Ureter (tissue), 1 donor: ENCODE results near the gene UBD. TPM values are rescaled to one million over a fixed set of nuclear protein-coding genes. Genes with fewer than 3 reads are reported as not detected.
A peak's percentile ranks its signal among the peaks of the same experiment; 100 is the strongest.

Experiments
- DNase-seq: peaks from one replicate; pipeline ENCODE4 v3.0.0-alpha.2; 2020; ENCODE audit warnings: low spot score
- total RNA-seq: library from RNA; stranded (reverse); gene quantifications from one replicate; pipeline ENCODE4 v1.2.4, GENCODE V29; 2023
- donor health status: DM: yes; HTN: yes; CAD: no.

Gene UBD
- total RNA-seq, 1 donor from 2014 or later, result 8.8 TPM

DNA sequence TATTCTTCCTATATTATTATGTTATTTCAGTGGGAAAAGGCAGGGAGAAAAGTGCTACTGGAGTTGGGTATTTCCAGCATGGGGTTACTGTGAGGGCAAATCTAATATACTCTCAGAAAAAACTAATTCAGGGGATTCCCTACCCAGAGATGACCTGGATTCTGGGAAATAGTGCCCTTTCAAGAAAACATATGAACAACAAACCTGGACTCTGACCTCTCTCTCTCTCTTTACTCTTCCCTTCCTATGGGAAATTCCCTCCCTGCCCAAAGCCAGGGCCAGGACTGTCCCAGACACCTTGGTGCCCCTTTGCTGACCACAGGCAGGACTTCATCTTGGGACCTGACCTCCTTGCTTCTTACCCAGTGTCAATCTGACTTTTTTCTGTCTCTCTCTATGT lies 1.6 kb upstream of the UBD start:
- no peak for DNase-seq

DNA sequence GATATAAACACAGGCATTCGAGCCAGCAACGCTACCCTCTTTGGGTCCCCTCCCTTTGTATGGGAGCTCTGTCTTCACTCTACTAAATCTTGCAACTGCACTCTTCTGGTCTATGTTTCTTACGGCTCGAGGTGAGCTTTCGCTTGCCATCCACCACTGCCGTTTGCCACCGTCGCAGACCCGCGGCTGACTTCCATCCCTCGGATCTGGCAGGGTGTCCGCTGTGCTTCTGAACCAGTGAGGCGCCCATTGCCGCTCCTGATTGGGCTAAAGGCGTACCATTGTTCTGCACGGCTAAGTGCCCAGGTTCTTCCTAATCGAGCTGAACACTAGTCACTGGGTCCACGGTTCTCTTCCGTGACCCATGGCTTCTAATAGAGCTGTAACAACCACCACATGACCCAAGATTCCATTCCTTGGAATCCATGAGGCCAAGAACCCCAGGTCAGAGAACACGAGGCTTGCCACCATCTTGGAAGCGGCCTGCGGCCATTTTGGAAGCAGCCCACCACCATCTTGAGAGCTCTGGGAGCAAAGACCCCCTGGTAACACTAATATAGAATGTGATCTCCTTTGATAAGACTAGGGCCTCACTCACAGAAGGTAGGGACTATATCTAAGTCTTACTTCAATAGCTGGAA lies 973 bp downstream of the UBD start:
- no peak for DNase-seq

DNA sequence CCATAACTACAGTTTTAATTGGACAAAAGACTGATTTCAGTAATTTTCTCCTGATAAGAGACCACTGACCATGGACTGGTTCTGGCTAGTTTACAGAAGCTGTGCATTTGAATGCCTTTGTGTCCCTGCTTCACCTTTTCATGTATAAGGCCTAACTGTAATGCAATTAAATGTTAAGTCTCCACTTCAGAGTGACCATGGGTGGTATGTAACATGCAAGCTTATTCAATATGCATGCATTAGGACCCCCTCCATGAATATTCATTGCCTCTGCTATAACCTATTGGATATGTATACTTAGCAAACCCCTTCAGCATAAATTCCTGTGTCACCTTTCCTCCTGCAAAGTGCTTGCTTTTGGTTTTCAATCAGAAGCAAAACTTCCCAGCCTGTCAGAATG lies 2.2 kb downstream of the UBD start:
- DNase-seq, result no peak

DNA sequence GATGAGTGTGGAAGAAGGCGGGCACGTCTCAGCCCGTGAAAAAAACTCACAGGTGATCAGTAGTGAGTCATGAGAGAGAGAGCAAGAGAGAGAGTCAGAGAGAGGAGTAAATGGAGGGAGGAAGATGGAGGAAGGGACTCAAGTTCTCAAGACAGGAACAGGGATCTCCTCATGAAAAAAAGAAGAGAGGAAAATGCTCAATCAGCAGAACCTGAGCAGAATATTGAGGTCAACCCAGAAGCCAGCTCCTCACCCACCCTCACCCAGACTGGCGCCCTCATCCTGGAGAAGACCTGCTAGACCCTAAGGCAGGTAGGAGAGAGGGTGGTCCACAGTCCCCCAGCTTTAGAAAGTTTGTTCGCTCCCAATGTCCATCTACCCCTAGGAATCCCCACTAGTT lies 4.8 kb downstream of the UBD start:
- no peak for DNase-seq

DNA sequence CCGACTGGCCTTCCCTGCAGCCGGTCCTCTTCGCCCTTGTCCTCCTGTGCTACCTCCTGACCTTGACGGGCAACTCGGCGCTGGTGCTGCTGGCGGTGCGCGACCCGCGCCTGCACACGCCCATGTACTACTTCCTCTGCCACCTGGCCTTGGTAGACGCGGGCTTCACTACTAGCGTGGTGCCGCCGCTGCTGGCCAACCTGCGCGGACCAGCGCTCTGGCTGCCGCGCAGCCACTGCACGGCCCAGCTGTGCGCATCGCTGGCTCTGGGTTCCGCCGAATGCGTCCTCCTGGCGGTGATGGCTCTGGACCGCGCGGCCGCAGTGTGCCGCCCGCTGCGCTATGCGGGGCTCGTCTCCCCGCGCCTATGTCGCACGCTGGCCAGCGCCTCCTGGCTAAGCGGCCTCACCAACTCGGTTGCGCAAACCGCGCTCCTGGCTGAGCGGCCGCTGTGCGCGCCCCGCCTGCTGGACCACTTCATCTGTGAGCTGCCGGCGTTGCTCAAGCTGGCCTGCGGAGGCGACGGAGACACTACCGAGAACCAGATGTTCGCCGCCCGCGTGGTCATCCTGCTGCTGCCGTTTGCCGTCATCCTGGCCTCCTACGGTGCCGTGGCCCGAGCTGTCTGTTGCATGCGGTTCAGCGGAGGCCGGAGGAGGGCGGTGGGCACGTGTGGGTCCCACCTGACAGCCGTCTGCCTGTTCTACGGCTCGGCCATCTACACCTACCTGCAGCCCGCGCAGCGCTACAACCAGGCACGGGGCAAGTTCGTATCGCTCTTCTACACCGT lies 6.1 kb downstream of the UBD start:
- DNase-seq, result peak; percentile 63

DNA sequence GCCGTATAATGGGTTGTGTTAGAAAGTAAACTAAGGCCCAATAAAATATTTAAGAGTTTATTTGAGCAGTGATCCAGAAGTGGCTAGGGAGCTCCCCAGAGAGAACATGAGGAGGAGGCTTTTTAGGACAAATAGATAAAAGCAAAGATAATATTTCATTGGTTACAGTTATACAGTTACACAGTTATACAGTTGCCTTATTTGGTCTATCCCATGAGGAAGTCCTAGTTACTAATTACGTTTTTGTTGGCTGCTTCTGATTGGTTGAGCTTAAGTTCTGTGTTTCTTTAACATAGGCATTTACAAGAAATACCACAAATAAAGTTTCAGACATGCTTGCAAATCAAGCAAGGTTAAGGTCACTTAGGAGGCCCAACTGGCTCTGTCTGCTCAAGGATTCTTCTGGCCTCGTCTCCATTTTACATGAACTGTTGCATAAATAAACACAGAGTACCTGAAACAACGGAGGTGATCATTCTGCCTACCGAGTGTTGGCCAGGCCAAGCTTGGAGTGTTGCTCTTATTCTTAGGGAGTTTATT lies 7.0 kb downstream of the UBD start:
- no peak for DNase-seq

DNA sequence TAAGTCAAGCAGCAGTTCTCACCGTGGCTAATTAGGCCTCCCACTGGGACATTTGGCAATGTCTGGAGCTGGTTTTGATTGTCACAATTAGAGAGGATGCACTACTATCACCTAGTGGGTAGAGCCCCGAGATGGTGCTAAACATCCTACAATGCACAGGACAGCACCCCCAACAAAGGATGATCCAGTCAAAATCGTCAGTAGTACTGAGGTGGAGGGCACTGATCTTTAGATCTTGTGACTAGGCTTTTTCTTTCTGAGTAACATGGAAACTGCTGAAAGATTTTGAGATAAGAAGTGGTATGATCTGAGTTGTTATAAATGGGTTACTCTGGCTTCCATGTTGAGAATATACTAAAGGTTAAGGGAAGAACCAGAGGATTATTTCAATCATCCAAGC lies 12.0 kb downstream of the UBD start:
- DNase-seq, result no peak

DNA sequence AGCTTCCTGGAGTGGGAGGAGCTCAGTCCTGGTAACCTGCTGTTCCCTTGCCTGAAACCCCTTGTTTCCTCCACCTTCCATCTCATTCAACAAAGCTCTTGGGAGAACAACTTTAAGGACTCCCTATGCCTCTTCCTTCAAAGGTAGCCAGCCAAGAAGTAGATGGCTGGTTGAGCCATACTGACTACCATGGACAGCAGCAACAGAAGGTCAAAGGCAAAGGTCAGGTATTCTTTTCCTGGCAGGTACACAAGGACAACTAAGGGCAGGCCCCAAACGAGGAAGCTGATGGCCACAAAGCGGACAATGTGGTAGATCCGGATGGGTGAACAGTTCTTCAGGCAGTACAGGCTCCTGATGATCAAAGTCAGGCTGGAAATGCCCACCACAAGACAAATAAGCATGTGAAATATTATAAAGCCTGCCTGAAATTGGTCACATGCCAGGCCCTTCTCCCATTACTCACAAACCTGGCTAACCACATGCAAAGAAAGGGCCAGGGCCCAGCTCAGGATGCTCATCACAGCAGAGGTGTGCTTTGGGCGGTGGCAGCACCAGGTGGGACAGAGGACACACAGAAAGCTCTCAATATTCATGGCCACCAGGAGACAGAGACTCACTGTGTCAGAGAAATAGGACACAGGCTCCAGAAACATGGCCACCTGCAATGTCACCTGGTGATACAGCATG lies 21.7 kb downstream of the UBD start:
- no peak for DNase-seq

DNA sequence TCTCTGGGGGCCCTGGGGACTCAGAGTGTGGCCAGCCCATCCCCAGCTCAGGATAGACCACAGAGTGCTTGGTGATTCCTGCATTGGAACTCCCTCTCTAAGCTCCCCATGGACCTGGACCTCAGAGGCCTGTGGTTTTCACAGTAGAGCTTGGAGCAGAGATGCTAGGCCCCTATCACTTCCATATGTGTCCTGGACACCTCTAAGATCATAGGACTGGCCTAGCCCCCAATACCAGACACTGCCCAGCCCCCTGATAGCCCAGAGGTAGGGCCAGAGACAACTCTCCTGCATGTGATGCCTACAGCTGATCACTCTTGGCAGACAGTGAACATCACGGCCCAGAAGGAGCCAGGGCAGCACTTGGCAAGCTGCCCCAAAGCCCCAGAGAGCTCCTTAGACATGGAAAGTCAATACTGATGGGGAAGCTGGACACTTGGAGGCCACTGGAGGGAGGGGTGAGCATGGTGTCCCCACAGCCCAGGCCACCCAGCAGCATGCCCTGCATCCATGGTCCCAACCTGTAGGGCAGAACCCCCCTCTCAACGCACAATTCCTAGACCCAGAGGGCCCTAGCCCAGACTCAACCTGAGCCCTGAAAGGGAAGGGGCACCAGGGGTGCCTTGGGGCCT lies 27.1 kb downstream of the UBD start:
- DNase-seq, result no peak

DNA sequence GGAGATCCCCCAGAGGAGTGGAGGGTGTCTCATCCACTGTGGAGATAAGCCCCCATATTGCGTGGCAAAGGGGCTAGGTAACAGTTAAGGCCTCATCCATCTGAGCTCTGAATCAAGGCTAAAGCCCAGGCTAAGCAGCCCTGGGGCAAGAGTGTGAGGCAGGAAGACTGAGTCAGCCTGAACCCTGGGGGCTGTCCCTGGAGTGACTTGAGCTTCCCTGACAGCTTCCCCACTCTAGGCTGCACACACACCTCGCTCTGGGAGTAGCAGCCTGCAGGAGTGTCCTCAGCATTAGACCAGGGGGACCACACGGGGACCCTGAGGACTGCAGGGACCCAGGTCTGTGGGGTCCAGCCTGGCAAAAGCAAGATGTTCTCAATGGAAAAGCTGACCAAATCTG lies 27.9 kb downstream of the UBD start:
- DNase-seq, result no peak

DNA sequence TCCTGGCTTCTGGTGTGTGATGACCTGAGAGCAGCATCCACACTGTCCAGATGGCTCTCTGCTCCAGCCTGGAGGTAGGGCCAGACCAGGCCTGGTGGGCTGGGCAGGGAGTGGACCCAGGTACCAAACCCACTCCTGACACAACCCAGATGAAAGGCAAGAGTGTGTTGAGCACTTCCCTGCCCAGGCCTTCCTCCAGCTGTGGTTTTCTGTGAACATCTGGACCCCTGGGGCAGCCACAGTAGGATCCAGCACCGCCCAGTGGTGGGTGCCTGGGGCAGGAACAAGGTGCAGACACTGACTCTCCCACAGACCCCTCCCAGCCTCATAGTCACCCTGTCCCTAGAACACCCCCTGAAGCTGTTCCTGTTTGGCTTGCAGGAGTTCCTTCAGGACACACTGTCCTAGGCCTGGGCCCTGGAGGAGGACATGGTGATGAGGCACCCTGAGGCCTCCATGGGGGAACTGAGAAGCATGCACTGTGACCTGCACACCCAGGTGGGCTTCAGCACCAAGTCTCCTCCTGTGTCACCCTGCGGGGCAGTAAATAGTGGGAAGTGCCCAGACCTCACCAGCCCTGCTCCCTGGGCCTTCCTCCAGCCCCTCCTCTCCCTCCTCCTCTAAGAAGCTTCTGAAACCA lies 28.7 kb downstream of the UBD start:
- DNase-seq, result no peak

DNA sequence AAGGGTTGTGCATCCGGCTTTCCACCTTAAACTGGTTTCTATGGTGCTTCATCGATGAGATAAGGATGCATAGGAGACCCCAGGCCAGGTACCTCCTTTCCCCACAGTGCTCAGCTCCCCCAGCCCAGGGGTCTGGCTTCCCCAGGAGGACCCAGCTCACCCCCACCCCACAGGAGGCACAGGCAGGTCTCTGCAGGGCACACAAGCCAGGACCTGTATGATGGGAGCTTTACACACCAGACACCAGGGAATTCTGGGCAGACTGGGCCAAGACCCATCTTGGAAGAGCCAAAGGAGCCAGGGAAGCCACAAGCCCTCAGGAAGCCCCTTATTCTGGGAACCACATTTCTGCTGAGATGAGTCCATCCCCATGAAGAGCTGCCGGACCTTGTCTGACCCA lies 29.6 kb downstream of the UBD start:
- no peak for DNase-seq

DNA sequence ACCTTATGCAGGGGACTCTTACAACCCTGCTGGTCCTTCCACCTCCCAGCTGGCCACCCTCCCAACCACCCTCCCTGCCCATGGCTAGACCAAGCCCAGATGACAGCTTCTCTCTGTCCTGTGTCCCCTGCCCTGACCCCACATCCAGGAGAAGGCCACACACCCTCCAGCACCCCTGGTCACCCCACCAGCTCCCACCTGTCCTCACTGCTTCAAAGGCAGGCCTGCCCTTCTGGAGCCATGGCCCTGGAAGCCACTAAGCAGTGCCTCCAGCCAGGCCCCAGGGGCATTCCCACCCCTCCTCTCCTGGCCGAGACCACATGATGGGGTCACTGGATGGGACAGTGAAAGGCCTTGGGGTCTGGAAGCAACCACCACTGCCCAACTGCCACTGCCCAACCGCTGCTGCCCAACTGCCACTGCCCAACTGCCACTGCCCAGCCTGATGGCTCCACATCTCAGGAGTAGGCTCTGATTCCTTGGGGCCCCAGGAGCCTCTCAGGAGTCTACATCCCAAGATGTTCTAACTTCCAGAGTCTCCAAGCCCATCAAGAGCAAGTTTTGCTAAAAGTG lies 30.5 kb downstream of the UBD start:
- no peak for DNase-seq

DNA sequence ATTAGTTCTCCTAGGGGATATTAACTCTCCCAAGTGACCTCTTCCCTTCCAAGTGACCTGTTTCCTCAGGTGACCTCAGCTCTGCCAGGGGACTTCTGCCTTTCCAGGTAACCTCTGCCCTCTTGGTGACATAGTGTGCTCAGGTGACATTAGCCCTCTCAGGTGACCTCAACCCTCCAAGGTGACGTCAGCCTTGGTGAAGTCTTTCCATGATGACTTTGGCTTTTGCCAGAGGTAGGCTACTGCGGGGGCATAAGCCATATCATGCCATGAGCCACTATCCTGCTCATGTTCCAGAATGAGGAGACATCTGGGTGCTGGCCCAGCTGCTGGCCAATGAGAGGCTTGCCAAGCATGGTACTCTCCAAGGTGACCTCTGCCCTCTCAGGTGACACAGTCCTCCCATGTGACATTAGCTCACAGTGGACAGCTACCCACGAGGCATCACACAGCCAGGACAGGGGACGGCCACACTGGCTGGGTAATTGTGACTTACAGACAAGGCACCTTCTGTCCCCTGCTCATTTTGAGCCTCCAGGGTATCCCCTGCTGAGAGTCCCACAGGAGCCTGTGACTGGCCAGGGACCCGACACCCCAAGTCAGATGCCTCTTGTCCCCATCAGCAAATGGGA lies 31.1 kb downstream of the UBD start:
- no peak for DNase-seq

DNA sequence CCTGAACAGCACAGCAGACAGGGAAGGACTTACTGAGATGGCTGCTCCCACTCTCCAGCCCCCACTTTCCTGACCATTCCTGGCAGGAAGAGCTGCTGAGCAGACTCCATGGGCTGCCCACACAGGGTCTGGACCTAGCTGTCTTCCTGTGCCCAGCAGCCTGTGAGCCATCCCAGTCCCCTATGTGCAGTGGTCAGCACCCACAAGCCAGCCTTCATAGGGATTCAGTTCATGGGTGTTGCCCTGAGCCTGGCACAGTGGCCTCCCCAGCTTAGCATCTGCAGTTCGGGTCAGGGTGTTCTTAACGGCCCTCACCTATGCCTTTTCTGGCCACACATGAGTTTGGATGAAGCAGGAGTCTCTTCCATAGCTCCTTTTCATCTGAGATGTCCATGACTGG lies 32.0 kb downstream of the UBD start:
- no peak for DNase-seq

DNA sequence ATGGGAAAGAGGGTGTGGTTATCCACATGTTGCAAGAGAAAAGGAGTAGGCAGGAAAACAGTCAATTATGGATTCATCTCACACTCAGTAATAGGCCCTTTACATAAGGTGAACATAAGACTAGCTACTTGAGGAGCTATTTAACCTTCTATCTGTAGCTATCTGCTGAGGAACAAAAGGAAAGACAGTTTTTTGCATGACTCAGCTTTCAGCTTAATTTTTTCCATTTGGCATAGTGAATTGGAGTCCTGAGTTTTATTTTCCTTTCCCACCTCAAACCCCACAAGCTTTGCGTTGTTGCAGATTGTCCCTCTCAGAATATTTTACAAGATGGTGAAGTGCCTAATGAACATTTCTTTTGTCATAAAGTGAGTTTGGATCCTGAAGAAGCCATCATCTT lies 32.4 kb downstream of the UBD start:
- DNase-seq, result no peak

DNA sequence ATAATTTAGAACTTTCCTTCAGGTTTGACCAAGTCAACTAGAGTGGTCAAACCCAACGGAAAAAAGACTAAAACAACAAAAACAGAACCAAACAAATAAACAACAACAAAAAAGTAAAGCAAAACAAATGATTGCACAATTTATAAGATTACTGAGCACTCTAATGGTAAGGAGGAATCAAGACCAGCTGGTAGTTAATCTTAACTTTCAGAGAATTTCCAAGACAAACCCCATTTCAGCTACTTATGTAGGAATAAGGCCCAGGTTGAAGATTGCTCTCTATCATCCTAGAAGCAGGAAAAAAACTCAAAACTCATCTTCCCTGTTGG lies 34.3 kb downstream of the UBD start:
- DNase-seq, result no peak

DNA sequence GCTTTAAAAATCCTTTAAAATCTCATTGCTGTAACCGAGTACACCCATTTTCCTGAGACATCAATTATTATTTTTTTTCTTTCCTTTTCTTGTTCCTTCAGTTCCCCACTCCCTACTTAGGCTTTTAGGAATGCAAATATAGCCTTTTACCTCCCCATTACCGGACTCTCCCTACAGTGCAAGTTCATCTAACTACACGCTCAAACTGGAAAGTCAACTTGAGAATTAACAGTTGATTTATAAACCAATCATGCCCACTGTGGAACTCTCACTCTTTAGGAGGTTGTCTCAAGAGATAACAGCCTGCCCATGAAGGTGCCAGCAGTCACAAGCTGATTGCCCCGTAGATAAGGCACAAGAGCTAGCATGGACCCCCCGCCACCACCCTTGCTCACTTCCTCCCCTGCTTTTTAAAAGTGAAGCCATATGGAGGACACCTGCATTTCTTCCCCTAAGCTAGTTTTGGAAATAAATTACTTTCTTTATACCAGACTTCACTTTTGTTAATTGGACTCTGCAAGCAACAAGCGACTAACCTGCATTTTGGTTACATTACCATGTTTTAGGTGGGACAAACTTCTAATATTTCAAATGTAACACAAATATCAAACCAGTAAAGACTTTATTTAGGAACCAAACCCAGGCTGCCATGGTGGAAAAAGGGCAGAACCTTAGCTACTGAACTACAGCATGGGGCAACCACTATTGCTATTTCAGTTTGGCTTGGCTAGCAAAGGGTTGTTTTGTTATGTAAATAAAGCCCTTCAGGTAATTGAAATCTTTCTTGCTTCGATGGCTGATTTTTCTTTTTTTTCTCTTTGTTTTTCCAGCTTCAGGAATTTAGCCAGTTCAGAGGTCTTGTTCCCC lies 34.9 kb downstream of the UBD start:
- DNase-seq, result no peak

DNA sequence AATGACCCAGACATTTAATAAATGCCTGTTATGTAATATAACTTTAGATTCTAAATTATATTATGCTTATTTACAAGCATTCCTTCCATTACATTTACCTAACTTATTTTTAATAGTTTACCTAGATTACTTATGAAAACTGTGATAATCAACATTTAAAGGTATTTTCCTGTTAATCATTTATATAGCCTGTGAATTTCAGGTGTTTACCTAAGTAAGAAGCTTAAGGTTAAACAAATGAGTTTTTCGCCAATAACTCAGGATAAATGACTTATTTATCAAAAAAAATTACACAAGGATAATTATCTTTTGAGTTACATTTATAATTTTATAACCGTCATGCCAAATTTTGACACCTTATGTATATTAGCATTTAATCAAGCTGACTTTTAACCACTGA lies 35.5 kb downstream of the UBD start:
- no peak for DNase-seq

DNA sequence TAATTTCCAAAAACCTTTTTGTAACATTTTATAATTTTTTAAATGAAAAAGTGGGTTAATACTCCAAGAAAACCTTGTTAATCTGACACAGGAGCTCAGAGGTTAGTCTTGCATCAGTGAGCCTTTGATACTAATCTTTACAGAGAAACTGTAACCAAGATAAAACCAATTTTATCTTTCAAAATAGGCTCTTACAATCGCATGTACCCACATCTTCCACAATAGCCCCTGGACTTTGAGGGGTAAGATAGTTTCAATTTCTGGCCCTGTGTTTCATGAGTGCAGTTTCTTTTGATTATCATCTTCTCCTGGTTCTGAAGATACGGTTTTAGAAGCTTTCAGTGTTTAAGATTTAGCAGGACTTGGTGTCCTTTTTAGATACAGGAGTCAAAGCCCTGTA lies 37.3 kb downstream of the UBD start:
- DNase-seq, result no peak
